Measurements from ENCODE around the gene IFNL2.
"Not testable (repeated sequence)": the region's sequence is repeated elsewhere in the genome, so short reads cannot be mapped to it uniquely, and the experiment has no call there.

The IFNL2 gene

GRCh38 chr19:39265321-39265916 lies 2.8 kb upstream of the IFNL2 start:
- DNase-seq (ENCODE audit: insufficient read length, low spot score), result no peak
- no peak for TF ChIP-seq CTCF (IDR thresholded peaks at IDR 0.05; ENCODE audit: insufficient read depth, missing control alignments)
- no peak for FAIRE-seq

GRCh38 chr19:39268531-39269223 lies 481 bp downstream of the IFNL2 start:
- not testable (repeated sequence) for DNase-seq (ENCODE audit: insufficient read length, low spot score); FAIRE-seq

- DNase-seq (ENCODE audit: insufficient read length, low spot score); FAIRE-seq: not testable (repeated sequence)
Measured at GRCh38 chr19:39269369-39269768, 1.2 kb downstream of the IFNL2 start.

- TF ChIP-seq CTCF (IDR thresholded peaks at IDR 0.05; ENCODE audit: insufficient read depth, missing control alignments), result no peak
- FAIRE-seq (no peak), DNase-seq (ENCODE audit: insufficient read length, low spot score) (no peak)
Measured at GRCh38 chr19:39270036-39270871, 2.1 kb downstream of the IFNL2 start.

GRCh38 chr19:39273859-39274258 lies 5.7 kb downstream of the IFNL2 start:
- not testable (repeated sequence) for FAIRE-seq; DNase-seq (ENCODE audit: insufficient read length, low spot score)

GRCh38 chr19:39275578-39275977 lies 7.4 kb downstream of the IFNL2 start:
- FAIRE-seq (no peak), DNase-seq (ENCODE audit: insufficient read length, low spot score) (no peak)
- TF ChIP-seq CTCF (IDR thresholded peaks at IDR 0.05; ENCODE audit: insufficient read depth, missing control alignments), result no peak

GRCh38 chr19:39276740-39277139 lies 8.5 kb downstream of the IFNL2 start:
- FAIRE-seq (no peak), DNase-seq (ENCODE audit: insufficient read length, low spot score) (no peak)
- no peak for TF ChIP-seq CTCF (IDR thresholded peaks at IDR 0.05; ENCODE audit: insufficient read depth, missing control alignments)

- FAIRE-seq (no peak), DNase-seq (ENCODE audit: insufficient read length, low spot score) (no peak)
- no peak for TF ChIP-seq CTCF (IDR thresholded peaks at IDR 0.05; ENCODE audit: insufficient read depth, missing control alignments)
Measured at GRCh38 chr19:39277598-39277997, 9.4 kb downstream of the IFNL2 start.

Data from D721Med (cell line).